Panc1 (cell line): ENCODE results near the gene SLC2A4. TPM values are rescaled to one million over a fixed set of nuclear protein-coding genes. Genes with fewer than 3 reads are reported as not detected.

ENCODE experiments used
- ATAC-seq: fragments of 200-7000 bp; cut with Tn5 transposase; 2 replicates; pipeline ENCODE4 v1.9.1; 2020; ENCODE audit warnings: mild to moderate bottlenecking, moderate library complexity
- BruUV-seq: library from RNA; stranded (reverse); fragments of 400-500 nt; replicated peaks from 2 replicates; lab custom pipeline; 2021; lab: Mats Ljungman, UMichigan
- CTCF ChIA-PET: fragments of 300-600 bp; sonication (Branson Sonifier 250); formaldehyde crosslinking; loops from one replicate; lab custom pipeline; 2022; ENCODE audit warnings: antibody characterized with exemption; lab: Charles Lee
- POLR2A ChIA-PET: fragments of 300-600 bp; sonication (Branson Sonifier 250); formaldehyde crosslinking; loops from one replicate; lab custom pipeline; 2022; ENCODE audit warnings: antibody characterized with exemption; lab: Charles Lee
- DNase-seq: peaks from one replicate; pipeline ENCODE4 v3.0.0-alpha.2; 2010; ENCODE audit warnings: low read depth, low spot score
- H3K27ac ChIP-seq: 2 replicates; pipeline ENCODE4 v1.5.1; 2011; ENCODE audit warnings: mild to moderate bottlenecking, low read length, inconsistent platforms
- H3K27me3 ChIP-seq: fragments of 200-500 bp; sonication (Bioruptor generic); 2 replicates; pipeline ENCODE4 v1.6.0; 2014; ENCODE audit warnings: low read length, inconsistent platforms; ENCODE audit not compliant: control insufficient read depth, insufficient read depth
- H3K36me3 ChIP-seq: fragments of 200-500 bp; sonication (Bioruptor generic); 2 replicates; pipeline ENCODE4 v1.5.1; 2014; ENCODE audit warnings: inconsistent platforms, mild to moderate bottlenecking, low read length, moderate library complexity; ENCODE audit not compliant: control insufficient read depth, insufficient read depth
- H3K4me1 ChIP-seq: 2 replicates; pipeline ENCODE4 v1.5.1; 2011; ENCODE audit warnings: inconsistent platforms, mild to moderate bottlenecking, low read length, moderate library complexity; ENCODE audit not compliant: control insufficient read depth, insufficient read depth
- H3K4me3 ChIP-seq, 2 experiments: 2 replicates each; pipeline ENCODE4 v1.5.1; 2011 to 2012; ENCODE audit warnings: low read depth in 2 of 2, low read length in 2 of 2, mild to moderate bottlenecking in 2 of 2, inconsistent platforms in 1 of 2, moderate library complexity in 1 of 2
- H3K9me3 ChIP-seq: fragments of 200-500 bp; sonication (Bioruptor generic); 2 replicates; pipeline ENCODE4 v1.5.1; 2014; ENCODE audit warnings: low read depth, mild to moderate bottlenecking, inconsistent platforms, low read length, moderate library complexity; ENCODE audit not compliant: control insufficient read depth, insufficient read depth
- POLR2AphosphoS5 ChIP-seq: IDR thresholded peaks from 2 replicates; pipeline ENCODE4 v1.6.1; 2012; ENCODE audit warnings: mild to moderate bottlenecking, low read depth, low read length, moderate library complexity
- SIN3A ChIP-seq: IDR thresholded peaks from 2 replicates; pipeline ENCODE4 v1.6.1; 2012; ENCODE audit warnings: low read depth, mild to moderate bottlenecking, low read length, moderate library complexity, borderline replicate concordance; ENCODE audit not compliant: insufficient read depth
- TCF7L2 ChIP-seq: IDR thresholded peaks from 2 replicates; pipeline ENCODE4 v1.6.1; 2011; ENCODE audit warnings: mild to moderate bottlenecking, low read depth, low read length, inconsistent platforms
- in situ Hi-C: cut with HindIII; loops from 2 replicates; pipeline ENCODE4 v1.10.0; 2016; ENCODE audit warnings: low sequenced_read_pairs, low pct_unique_long_range_greater_than_20kb
- intact Hi-C: fragments of 100-400 bp; cut with micrococcal nuclease; formaldehyde crosslinking; loops from one replicate; pipeline ENCODE4 v1.10.0; 2022; ENCODE audit not compliant: unreplicated experiment
- total RNA-seq: library from RNA; stranded (reverse); gene quantifications from one replicate; pipeline ENCODE4 v1.2.1, GENCODE V29; 2021; ENCODE audit not compliant: unreplicated experiment
- TF ChIP-seq, protein P1 (sequence below), 2 experiments: IDR thresholded peaks; 2 replicates each; pipeline ENCODE4 v1.6.1; 2011 to 2012; ENCODE audit warnings: low read depth in 2 of 2, control low read depth in 1 of 2, low read length in 1 of 2, mild to moderate bottlenecking in 1 of 2, moderate library complexity in 1 of 2; ENCODE audit not compliant: insufficient read depth in 1 of 2
- TF ChIP-seq, protein P2 (sequence below): fragments of 450-650 bp; IDR thresholded peaks from 2 replicates; pipeline ENCODE4 v1.5.1; 2017; ENCODE audit warnings: mild to moderate bottlenecking

Gene SLC2A4
- total RNA-seq, 1 experiment from 2014 or later: 0.31 TPM

DNA sequence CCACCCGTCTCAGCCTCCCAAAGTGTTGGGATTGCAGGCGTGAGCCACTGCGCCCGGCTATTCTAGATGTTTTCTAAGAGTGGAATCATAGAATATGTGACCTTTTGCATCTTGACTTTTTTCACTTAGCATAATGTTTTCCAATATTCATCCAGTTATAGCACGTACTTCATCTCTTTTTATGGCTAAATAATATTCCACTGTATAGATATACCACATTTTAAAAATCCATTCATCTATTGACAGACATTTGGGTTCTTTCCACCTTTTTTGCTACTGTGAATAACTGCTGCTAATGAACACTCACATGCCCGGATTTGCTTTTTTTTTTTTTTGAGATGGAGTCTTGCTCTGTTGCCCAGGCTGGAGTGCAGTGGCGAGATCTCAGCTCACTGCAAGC lies 22.7 kb downstream of the SLC2A4 start:
- in situ Hi-C loops (no loop called here), intact Hi-C loops (no loop called here)
- Histone ChIP-seq H3K27me3 (no peaks in the 10 kb centered on the region), H3K36me3 (peaks cover under 1% of the 10 kb centered on the region), H3K4me1 (peaks cover 1% of the 10 kb centered on the region; the same call in 1 of the 2 replicates), H3K27ac (no peak overlapping the region), H3K4me3 (no peak overlapping the region), H3K9me3 (no peaks in the 10 kb centered on the region)
- TF ChIP-seq TCF7L2 (no peak), POLR2AphosphoS5 (no peak), SIN3A (no peak)
- TF ChIP-seq, protein P1, sequence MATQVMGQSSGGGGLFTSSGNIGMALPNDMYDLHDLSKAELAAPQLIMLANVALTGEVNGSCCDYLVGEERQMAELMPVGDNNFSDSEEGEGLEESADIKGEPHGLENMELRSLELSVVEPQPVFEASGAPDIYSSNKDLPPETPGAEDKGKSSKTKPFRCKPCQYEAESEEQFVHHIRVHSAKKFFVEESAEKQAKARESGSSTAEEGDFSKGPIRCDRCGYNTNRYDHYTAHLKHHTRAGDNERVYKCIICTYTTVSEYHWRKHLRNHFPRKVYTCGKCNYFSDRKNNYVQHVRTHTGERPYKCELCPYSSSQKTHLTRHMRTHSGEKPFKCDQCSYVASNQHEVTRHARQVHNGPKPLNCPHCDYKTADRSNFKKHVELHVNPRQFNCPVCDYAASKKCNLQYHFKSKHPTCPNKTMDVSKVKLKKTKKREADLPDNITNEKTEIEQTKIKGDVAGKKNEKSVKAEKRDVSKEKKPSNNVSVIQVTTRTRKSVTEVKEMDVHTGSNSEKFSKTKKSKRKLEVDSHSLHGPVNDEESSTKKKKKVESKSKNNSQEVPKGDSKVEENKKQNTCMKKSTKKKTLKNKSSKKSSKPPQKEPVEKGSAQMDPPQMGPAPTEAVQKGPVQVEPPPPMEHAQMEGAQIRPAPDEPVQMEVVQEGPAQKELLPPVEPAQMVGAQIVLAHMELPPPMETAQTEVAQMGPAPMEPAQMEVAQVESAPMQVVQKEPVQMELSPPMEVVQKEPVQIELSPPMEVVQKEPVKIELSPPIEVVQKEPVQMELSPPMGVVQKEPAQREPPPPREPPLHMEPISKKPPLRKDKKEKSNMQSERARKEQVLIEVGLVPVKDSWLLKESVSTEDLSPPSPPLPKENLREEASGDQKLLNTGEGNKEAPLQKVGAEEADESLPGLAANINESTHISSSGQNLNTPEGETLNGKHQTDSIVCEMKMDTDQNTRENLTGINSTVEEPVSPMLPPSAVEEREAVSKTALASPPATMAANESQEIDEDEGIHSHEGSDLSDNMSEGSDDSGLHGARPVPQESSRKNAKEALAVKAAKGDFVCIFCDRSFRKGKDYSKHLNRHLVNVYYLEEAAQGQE (IDR thresholded peaks at IDR 0.05; ENCODE audit: insufficient read depth in 1 of 2, low read depth in 2 of 2, low read length in 1 of 2): no peak
- TF ChIP-seq, protein P2, sequence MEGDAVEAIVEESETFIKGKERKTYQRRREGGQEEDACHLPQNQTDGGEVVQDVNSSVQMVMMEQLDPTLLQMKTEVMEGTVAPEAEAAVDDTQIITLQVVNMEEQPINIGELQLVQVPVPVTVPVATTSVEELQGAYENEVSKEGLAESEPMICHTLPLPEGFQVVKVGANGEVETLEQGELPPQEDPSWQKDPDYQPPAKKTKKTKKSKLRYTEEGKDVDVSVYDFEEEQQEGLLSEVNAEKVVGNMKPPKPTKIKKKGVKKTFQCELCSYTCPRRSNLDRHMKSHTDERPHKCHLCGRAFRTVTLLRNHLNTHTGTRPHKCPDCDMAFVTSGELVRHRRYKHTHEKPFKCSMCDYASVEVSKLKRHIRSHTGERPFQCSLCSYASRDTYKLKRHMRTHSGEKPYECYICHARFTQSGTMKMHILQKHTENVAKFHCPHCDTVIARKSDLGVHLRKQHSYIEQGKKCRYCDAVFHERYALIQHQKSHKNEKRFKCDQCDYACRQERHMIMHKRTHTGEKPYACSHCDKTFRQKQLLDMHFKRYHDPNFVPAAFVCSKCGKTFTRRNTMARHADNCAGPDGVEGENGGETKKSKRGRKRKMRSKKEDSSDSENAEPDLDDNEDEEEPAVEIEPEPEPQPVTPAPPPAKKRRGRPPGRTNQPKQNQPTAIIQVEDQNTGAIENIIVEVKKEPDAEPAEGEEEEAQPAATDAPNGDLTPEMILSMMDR: no peak
- POLR2A ChIA-PET: interaction anchor here (0.7 kb wide), 1 partner anchor 28 kb away, joined by 10 read pairs; no protein-coding TSS in a partner anchor
- ATAC-seq (no peak), DNase-seq (no peak)
- CTCF ChIA-PET: no interaction called here
- no TSS peak for BruUV-seq

DNA sequence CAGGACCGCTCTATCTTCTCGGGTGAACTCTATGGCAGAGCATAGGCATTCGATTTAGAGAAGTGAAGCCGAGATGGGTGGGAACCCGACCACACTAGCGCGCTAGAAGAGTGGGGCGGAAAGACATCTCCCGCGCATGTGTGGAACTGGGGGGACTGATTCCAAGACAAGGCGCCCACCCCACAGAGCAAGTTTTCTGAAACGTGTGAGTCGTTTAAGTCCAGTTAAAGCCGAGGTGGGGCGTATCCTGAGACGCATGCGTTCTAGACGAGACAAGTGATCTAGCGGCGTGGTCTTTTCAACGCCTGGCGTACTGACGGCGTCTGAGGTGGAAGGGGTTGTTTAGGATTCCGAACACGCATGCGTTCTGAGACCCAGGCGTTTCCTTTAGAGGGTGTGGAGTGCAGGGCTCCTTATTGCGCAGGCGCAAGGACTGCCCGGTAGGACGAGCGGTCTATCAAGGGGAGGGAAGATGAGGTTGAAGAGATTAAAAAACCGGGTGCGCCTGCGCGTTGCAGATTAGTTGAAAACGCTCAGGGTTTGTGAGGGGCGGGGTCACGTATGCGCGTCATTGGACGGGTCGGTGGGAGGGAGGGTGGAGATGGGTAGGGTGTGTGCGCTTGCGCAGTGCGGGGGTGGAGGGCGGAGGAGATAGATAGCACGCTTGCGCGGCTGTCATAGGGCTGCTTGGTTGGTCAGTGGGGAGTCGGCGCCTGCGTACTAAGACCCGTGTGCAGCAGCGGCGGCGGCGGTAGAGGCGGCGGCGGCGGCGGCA lies 25.6 kb downstream of the SLC2A4 start, which contains the start of gene EIF5A:
Gene EIF5A (plus strand): TSS at position 718 of the 775 bp plus-strand sequence. CDS start 2,008 bp downstream, outside the sequence.
- CTCF ChIA-PET: no interaction called here
- Histone ChIP-seq H3K36me3 (peaks cover 20% of the 10 kb centered on the region), H3K4me1 (peaks cover 26% of the 10 kb centered on the region), H3K9me3 (no peaks in the 10 kb centered on the region), H3K27me3 (no peaks in the 10 kb centered on the region), H3K4me3 (peak within 1 kb of the TSS; percentile 86 to 92), H3K27ac (peak within 1 kb of the TSS; percentile 93)
- ATAC-seq: peak; percentile 89
- intact Hi-C loops: no loop called here
- no TSS peak for BruUV-seq
- in situ Hi-C loops: no loop called here
- TF ChIP-seq, protein P1 (IDR thresholded peaks at IDR 0.05; ENCODE audit: insufficient read depth in 1 of 2, low read depth in 2 of 2, low read length in 1 of 2): no peak
- TF ChIP-seq TCF7L2: peak; percentile 53; the same call in 1 of the 2 replicates
- TF ChIP-seq SIN3A: no peak
- TF ChIP-seq POLR2AphosphoS5: peak; percentile 54
- peak; percentile 100 for DNase-seq
- POLR2A ChIA-PET: no interaction called here
